ENCODE results near the gene NDST4. TPM values are rescaled to one million over a fixed set of nuclear protein-coding genes. Genes with fewer than 3 reads are reported as not detected.

NDST4 gene
- total RNA-seq, 6 donors from 2014 or later, result not detected

DNA sequence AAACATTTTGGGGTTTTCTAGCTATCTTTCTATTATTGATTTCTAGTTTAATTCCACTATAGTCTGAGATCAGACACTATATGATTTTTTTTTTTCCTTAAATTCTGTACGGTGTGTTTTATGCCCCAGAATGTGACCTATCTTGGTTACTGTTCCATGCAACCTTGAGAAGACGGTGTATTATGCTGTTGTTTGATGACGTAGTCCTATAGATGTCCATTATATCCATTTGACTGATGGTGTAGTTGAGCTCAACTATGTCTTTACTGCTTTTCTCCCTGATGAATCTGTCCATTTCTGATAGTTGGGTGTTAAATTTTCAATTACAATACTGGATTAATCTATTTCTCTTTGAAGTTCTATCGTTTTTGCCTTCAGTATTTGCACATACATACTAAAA is 212.5 kb downstream of the NDST4 start:
- no peak for ATAC-seq (ENCODE audit: low FRiP score in 2 of 2)
- Histone ChIP-seq H3K4me1 (no peaks in the 10 kb centered on the region), H3K9me3 (no peaks in the 10 kb centered on the region), H3K27me3 (no peaks in the 10 kb centered on the region), H3K36me3 (no peaks in the 10 kb centered on the region), H3K4me3 (no peak overlapping the region), H3K27ac (no peak overlapping the region)
- 72 to 75% methylated on average over 4 of the region's 4 CpGs for WGBS, 2 donors
- DNase-seq, result no peak
- TF ChIP-seq POLR2AphosphoS5 (IDR thresholded peaks at IDR 0.05) (no peak), EP300 (IDR thresholded peaks at IDR 0.05) (no peak)

DNA sequence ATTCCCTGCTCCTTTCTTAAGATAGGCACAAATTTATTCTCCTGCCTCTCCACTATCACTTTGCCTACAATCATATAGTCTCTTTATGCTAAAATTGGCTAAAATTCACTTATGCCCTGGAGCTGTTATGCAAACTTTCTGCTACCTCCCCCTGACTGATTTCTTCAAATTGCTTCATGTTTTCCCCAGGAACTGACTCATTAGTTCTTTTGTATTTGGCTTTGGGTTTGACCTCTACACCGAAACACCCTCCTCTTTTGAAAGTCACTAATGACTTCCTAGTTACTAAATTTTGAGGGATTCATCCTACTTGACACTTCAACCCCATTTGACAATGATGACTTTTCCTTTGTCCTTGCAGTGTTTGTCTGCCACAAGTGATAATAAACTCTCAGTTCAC is 222.6 kb downstream of the NDST4 start:
- TF ChIP-seq POLR2AphosphoS5 (IDR thresholded peaks at IDR 0.05), result no peak
- TF ChIP-seq, protein P1, sequence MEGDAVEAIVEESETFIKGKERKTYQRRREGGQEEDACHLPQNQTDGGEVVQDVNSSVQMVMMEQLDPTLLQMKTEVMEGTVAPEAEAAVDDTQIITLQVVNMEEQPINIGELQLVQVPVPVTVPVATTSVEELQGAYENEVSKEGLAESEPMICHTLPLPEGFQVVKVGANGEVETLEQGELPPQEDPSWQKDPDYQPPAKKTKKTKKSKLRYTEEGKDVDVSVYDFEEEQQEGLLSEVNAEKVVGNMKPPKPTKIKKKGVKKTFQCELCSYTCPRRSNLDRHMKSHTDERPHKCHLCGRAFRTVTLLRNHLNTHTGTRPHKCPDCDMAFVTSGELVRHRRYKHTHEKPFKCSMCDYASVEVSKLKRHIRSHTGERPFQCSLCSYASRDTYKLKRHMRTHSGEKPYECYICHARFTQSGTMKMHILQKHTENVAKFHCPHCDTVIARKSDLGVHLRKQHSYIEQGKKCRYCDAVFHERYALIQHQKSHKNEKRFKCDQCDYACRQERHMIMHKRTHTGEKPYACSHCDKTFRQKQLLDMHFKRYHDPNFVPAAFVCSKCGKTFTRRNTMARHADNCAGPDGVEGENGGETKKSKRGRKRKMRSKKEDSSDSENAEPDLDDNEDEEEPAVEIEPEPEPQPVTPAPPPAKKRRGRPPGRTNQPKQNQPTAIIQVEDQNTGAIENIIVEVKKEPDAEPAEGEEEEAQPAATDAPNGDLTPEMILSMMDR (IDR thresholded peaks at IDR 0.05), result no peak
- TF ChIP-seq EP300 (IDR thresholded peaks at IDR 0.05), result no peak
- Histone ChIP-seq H3K4me3 (no peak overlapping the region), H3K36me3 (no peaks in the 10 kb centered on the region), H3K27ac (no peak overlapping the region), H3K4me1 (no peaks in the 10 kb centered on the region), H3K9me3 (no peaks in the 10 kb centered on the region), H3K27me3 (no peaks in the 10 kb centered on the region)
- DNase-seq (no peak), ATAC-seq (ENCODE audit: low FRiP score in 2 of 2) (no peak)
- WGBS, 2 donors, result 42 to 45% methylated on average over 1 of the region's 1 CpG

DNA sequence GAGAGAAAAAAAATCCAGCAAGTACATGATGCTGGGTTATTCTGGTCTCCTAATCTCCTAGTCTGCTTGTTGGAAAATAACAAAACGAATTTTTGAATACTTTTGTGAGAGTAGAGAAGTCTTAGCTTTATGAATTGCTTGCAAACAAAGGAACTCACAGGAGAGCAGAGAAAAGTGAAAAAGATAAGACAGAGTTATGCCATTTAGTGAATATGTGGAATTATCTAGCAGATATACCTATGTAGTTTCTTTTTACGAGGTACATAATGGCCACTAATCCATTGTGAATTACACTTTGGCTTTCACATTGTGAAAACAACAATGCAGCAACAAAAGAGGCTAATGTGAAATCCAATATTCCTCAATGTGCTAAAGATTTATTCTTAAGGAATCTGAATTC is 226.7 kb downstream of the NDST4 start:
- TF ChIP-seq POLR2AphosphoS5 (IDR thresholded peaks at IDR 0.05), result no peak
- no peak for TF ChIP-seq POLR2A (IDR thresholded peaks at IDR 0.05)
- TF ChIP-seq, protein P1 (IDR thresholded peaks at IDR 0.05), result no peak
- no peak for TF ChIP-seq EP300 (IDR thresholded peaks at IDR 0.05)
- Histone ChIP-seq H3K4me1 (no peaks in the 10 kb centered on the region), H3K27ac (no peak overlapping the region), H3K36me3 (no peaks in the 10 kb centered on the region), H3K27me3 (no peaks in the 10 kb centered on the region), H3K4me3 (no peak overlapping the region), H3K9me3 (no peaks in the 10 kb centered on the region)
- WGBS, 2 donors, result 61 to 65% methylated on average over 2 of the region's 2 CpGs
- DNase-seq (no peak), ATAC-seq (ENCODE audit: low FRiP score in 2 of 2) (no peak)

DNA sequence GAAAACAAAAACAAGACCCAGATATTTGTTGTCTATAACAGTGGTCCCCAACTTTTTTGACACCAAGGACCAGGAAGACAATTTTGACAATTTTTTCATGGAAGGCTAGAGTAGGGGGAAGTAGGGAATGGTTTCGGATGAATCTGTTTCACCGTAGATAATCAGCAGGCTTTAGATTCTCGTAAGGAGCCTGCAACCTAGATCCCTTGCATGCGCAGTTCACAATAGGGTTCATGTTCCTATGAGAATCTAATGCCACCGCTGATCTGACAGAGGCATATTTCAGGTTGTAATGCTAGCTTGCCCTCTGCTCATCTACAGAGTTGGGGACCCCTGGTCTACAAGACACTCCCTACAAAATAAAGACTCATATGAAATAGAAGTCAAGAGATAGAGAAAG is 229.8 kb downstream of the NDST4 start:
- Histone ChIP-seq H3K4me1 (no peaks in the 10 kb centered on the region), H3K27ac (no peak overlapping the region), H3K9me3 (no peaks in the 10 kb centered on the region), H3K36me3 (no peaks in the 10 kb centered on the region), H3K27me3 (no peaks in the 10 kb centered on the region), H3K4me3 (no peak overlapping the region)
- ATAC-seq (ENCODE audit: low FRiP score in 2 of 2), result no peak
- DNase-seq, result no peak
- 93 to 94% methylated on average over 5 of the region's 5 CpGs for WGBS, 2 donors
- no peak for TF ChIP-seq POLR2AphosphoS5 (IDR thresholded peaks at IDR 0.05)
- TF ChIP-seq, protein P1 (IDR thresholded peaks at IDR 0.05), result no peak
- TF ChIP-seq POLR2A (IDR thresholded peaks at IDR 0.05), result no peak
- no peak for TF ChIP-seq EP300 (IDR thresholded peaks at IDR 0.05)

DNA sequence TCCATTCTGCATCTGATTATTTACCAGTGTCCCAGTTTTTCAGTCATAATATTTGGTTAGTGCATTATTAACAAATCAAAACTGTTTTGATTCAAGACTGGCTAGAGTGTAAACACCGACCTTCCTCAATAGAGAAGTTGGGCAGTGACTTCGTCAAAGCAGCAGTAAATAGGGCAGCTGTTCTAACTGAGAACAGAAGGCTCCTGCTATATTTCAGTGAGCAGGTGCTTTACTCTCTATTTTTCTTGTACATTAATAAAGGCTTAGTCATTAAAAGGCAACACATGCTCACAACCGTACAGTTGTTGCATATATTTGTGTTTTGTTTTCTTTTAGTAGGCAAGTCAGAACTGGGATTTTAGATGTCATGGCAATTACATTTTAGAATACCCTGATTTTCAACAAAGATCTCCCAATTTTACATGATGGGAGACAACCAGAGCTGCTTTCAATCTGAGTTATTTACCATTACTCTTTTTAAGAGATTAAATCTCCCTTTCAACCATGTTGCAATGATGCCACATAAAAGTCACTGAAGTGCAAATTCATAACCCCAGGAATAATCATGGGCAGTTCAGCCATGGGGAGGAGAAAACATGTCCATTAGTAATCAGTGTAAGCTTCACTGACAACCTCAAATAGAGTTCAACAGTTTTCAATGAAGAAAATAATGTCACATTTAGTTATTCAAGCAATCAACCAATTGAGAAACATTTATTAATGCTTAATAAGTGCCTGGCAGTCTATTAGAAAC is 233.3 kb downstream of the NDST4 start:
- no peak overlapping the region for H3K4me3 ChIP-seq
- H3K27me3 ChIP-seq, result no peaks in the 10 kb centered on the region
- DNase-seq (no peak), ATAC-seq (ENCODE audit: low FRiP score in 2 of 2) (no peak)
- H3K9me3 ChIP-seq, result no peaks in the 10 kb centered on the region
- WGBS, 2 donors, result 51 to 64% methylated on average over 3 of the region's 3 CpGs
- H3K36me3 ChIP-seq, result no peaks in the 10 kb centered on the region
- no peaks in the 10 kb centered on the region for H3K4me1 ChIP-seq
- no peak overlapping the region for H3K27ac ChIP-seq
- no peak for TF ChIP-seq POLR2AphosphoS5 (IDR thresholded peaks at IDR 0.05)
- no peak for TF ChIP-seq EP300 (IDR thresholded peaks at IDR 0.05)
- TF ChIP-seq, protein P1 (IDR thresholded peaks at IDR 0.05), result no peak
- TF ChIP-seq POLR2A (IDR thresholded peaks at IDR 0.05), result no peak
